GM21786 (cell line): ENCODE results near the gene MAGI1.
A peak's percentile ranks its signal among the peaks of the same experiment; 100 is the strongest.
"Not testable (repeated sequence)": the region's sequence is repeated elsewhere in the genome, so short reads cannot be mapped to it uniquely, and the experiment has no call there.

ENCODE experiments used
- ATAC-seq: cut with Tn5 transposase; IDR thresholded peaks from one replicate; pipeline ENCODE4 v1.9.1; 2021; ENCODE audit not compliant: unreplicated experiment

MAGI1 gene

GRCh38 chr3:66038726-66039589 lies at the start of gene MAGI1:
TSS of gene MAGI1 (minus strand) at chr3:66038918. CDS start at chr3:66038308, 610 bp downstream.
- peak; percentile 63 for ATAC-seq

GRCh38 chr3:66083784-66084213 lies 45.1 kb upstream of the MAGI1 start:
- no peak for ATAC-seq

GRCh38 chr3:66083096-66083678 lies 44.5 kb upstream of the MAGI1 start:
- ATAC-seq, result no peak

- no peak for ATAC-seq
These were observed 44.0 kb upstream of the MAGI1 start for GRCh38 chr3:66082679-66083078.

- ATAC-seq, result no peak
These were observed 41.4 kb upstream of the MAGI1 start for GRCh38 chr3:66080167-66080566.

GRCh38 chr3:66077973-66078372 lies 39.3 kb upstream of the MAGI1 start:
- ATAC-seq, result no peak

GRCh38 chr3:66076861-66077470 lies 38.2 kb upstream of the MAGI1 start:
- no peak for ATAC-seq

- no peak for ATAC-seq
These were observed 36.6 kb upstream of the MAGI1 start for GRCh38 chr3:66075281-66075680.

- no peak for ATAC-seq
These were observed 34.9 kb upstream of the MAGI1 start for GRCh38 chr3:66073464-66074141.

GRCh38 chr3:66068255-66068654 lies 29.5 kb upstream of the MAGI1 start:
- ATAC-seq, result no peak

- ATAC-seq, result no peak
These were observed 28.4 kb upstream of the MAGI1 start for GRCh38 chr3:66066963-66067617.

GRCh38 chr3:66055289-66055688 lies 16.6 kb upstream of the MAGI1 start:
- ATAC-seq, result no peak

GRCh38 chr3:66053550-66054094 lies 14.9 kb upstream of the MAGI1 start:
- ATAC-seq, result no peak

- ATAC-seq, result no peak
These were observed 14.2 kb upstream of the MAGI1 start for GRCh38 chr3:66052721-66053549.

- no peak for ATAC-seq
These were observed 12.1 kb upstream of the MAGI1 start for GRCh38 chr3:66050821-66051220.

- no peak for ATAC-seq
These were observed 9.3 kb upstream of the MAGI1 start for GRCh38 chr3:66048051-66048395.

- no peak for ATAC-seq
These were observed 8.8 kb upstream of the MAGI1 start for GRCh38 chr3:66047311-66048050.

- not testable (repeated sequence) for ATAC-seq
These were observed 7.6 kb upstream of the MAGI1 start for GRCh38 chr3:66046321-66046720.

GRCh38 chr3:66041828-66042227 lies 3.1 kb upstream of the MAGI1 start:
- ATAC-seq, result no peak
